ENCODE measurements around the gene LPCAT1.

The LPCAT1 gene

GRCh38 chr5:1509346-1510085, 14.2 kb downstream of the LPCAT1 start:
- H3K4me3 ChIP-seq (ENCODE audit: low read length): no peak overlapping the region
- no peak for DNase-seq (ENCODE audit: low read depth)
- no peak for TF ChIP-seq CTCF (IDR thresholded peaks at IDR 0.05; ENCODE audit: insufficient read depth, low read depth, low read length, missing control alignments)

- no peak overlapping the region for H3K4me3 ChIP-seq (ENCODE audit: low read length)
- TF ChIP-seq CTCF (IDR thresholded peaks at IDR 0.05; ENCODE audit: insufficient read depth, low read depth, low read length, missing control alignments): no peak
- DNase-seq (ENCODE audit: low read depth): no peak
Measured at GRCh38 chr5:1508659-1509290, 15.0 kb downstream of the LPCAT1 start.

- no peak overlapping the region for H3K4me3 ChIP-seq (ENCODE audit: low read length)
- no peak for TF ChIP-seq CTCF (IDR thresholded peaks at IDR 0.05; ENCODE audit: insufficient read depth, low read depth, low read length, missing control alignments)
- DNase-seq (ENCODE audit: low read depth): no peak
Measured at GRCh38 chr5:1507961-1508658, 15.7 kb downstream of the LPCAT1 start.

- no peak overlapping the region for H3K4me3 ChIP-seq (ENCODE audit: low read length)
- no peak for DNase-seq (ENCODE audit: low read depth)
- TF ChIP-seq CTCF (IDR thresholded peaks at IDR 0.05; ENCODE audit: insufficient read depth, low read depth, low read length, missing control alignments): no peak
Measured at GRCh38 chr5:1507457-1507856, 16.3 kb downstream of the LPCAT1 start.

GRCh38 chr5:1507014-1507375, 16.8 kb downstream of the LPCAT1 start:
- TF ChIP-seq CTCF (IDR thresholded peaks at IDR 0.05; ENCODE audit: insufficient read depth, low read depth, low read length, missing control alignments): no peak
- no peak for DNase-seq (ENCODE audit: low read depth)
- no peak overlapping the region for H3K4me3 ChIP-seq (ENCODE audit: low read length)

- no peak for DNase-seq (ENCODE audit: low read depth)
- no peak overlapping the region for H3K4me3 ChIP-seq (ENCODE audit: low read length)
- no peak for TF ChIP-seq CTCF (IDR thresholded peaks at IDR 0.05; ENCODE audit: insufficient read depth, low read depth, low read length, missing control alignments)
Measured at GRCh38 chr5:1506242-1507013, 17.3 kb downstream of the LPCAT1 start.

All from epithelial cell of esophagus (primary cell).